ENCODE results near the gene MRTFA.

- no peak for TF ChIP-seq SUZ12 (IDR thresholded peaks at IDR 0.05)
- TF ChIP-seq ELF4 (IDR thresholded peaks at IDR 0.05), result no peak
- no peak for TF ChIP-seq HDGF (IDR thresholded peaks at IDR 0.05; ENCODE audit: borderline replicate concordance)
- no peak for TF ChIP-seq FOXM1 (IDR thresholded peaks at IDR 0.05; ENCODE audit: borderline replicate concordance)
- TF ChIP-seq SP1 (IDR thresholded peaks at IDR 0.05), result no peak
- TF ChIP-seq TARDBP (IDR thresholded peaks at IDR 0.05), result no peak
- TF ChIP-seq FOXK2 (IDR thresholded peaks at IDR 0.05), result no peak
- no peak for TF ChIP-seq BHLHE40 (IDR thresholded peaks at IDR 0.05; ENCODE audit: borderline replicate concordance)
Measured at GRCh38 chr22:40588726-40589125, 47.8 kb downstream of the MRTFA start.
